ENCODE data around the gene ZNF277. TPM values are rescaled to one million over a fixed set of nuclear protein-coding genes. Genes with fewer than 3 reads are reported as not detected.

The ZNF277 gene
- total RNA-seq, 6 experiments from 2014 or later = 11.2 to 20.9 (median 13.1) TPM

- WGBS (ENCODE audit: insufficient coverage, low coverage, low lambda C conversion rate, missing lambda C conversion rate) = 0% methylated on average over 30 of the region's 69 CpGs
- peak; percentile 31 to 56 (median 46) for ATAC-seq
- Histone ChIP-seq H3K4me3 (peak overlapping the region; percentile 89 to 91 (median 90)), H3K27ac (peak overlapping the region; percentile 80 to 94 (median 86)), H3K9me3 (no peaks in the 10 kb centered on the region), H3K4me1 (peaks cover 0 to 50% (median 8%) of the 10 kb centered on the region in 4 donors), H3K36me3 (no peaks in the 10 kb centered on the region), H3K27me3 (no peaks in the 10 kb centered on the region)
- peak; percentile 71 to 81 (median 75) for DNase-seq
- intact Hi-C loops (cut with DNase I) = no loop called here
- TF ChIP-seq, protein P1, sequence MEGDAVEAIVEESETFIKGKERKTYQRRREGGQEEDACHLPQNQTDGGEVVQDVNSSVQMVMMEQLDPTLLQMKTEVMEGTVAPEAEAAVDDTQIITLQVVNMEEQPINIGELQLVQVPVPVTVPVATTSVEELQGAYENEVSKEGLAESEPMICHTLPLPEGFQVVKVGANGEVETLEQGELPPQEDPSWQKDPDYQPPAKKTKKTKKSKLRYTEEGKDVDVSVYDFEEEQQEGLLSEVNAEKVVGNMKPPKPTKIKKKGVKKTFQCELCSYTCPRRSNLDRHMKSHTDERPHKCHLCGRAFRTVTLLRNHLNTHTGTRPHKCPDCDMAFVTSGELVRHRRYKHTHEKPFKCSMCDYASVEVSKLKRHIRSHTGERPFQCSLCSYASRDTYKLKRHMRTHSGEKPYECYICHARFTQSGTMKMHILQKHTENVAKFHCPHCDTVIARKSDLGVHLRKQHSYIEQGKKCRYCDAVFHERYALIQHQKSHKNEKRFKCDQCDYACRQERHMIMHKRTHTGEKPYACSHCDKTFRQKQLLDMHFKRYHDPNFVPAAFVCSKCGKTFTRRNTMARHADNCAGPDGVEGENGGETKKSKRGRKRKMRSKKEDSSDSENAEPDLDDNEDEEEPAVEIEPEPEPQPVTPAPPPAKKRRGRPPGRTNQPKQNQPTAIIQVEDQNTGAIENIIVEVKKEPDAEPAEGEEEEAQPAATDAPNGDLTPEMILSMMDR (IDR thresholded peaks at IDR 0.05) = no peak
- TF ChIP-seq POLR2A (IDR thresholded peaks at IDR 0.05) = no peak
These were observed 905 bp upstream of the ZNF277 start for GRCh38 chr7:112205343-112206237.

GRCh38 chr7:112206991-112207592, 597 bp downstream of the ZNF277 start:
- peaks cover 0 to 62% (median 11%) of the 10 kb centered on the region in 4 donors for H3K4me1 ChIP-seq
- no peaks in the 10 kb centered on the region for H3K9me3 ChIP-seq
- H3K27ac ChIP-seq = peak overlapping the region; percentile 74 to 86 (median 80)
- intact Hi-C loops (cut with DNase I) = no loop called here
- TF ChIP-seq POLR2A (IDR thresholded peaks at IDR 0.05) = no peak
- DNase-seq = no peak
- peak in 1 of 4 donors; percentile 1 for ATAC-seq
- WGBS (ENCODE audit: insufficient coverage, low coverage, low lambda C conversion rate, missing lambda C conversion rate) = 0% methylated on average over 11 of the region's 14 CpGs
- H3K36me3 ChIP-seq = no peaks in the 10 kb centered on the region
- H3K4me3 ChIP-seq = peak overlapping the region; percentile 89 to 91 (median 90)
- no peaks in the 10 kb centered on the region for H3K27me3 ChIP-seq

GRCh38 chr7:112207765-112208164, 1.3 kb downstream of the ZNF277 start:
- Histone ChIP-seq H3K9me3 (no peaks in the 10 kb centered on the region), H3K4me3 (peak overlapping the region in 2 of 3 donors; percentile 89 to 91), H3K4me1 (peaks cover 0 to 63% (median 10%) of the 10 kb centered on the region in 4 donors), H3K27ac (peak overlapping the region in 2 of 3 donors; percentile 80 to 86), H3K36me3 (no peaks in the 10 kb centered on the region), H3K27me3 (no peaks in the 10 kb centered on the region)
- ATAC-seq = no peak
- 48% methylated on average over 4 of the region's 6 CpGs for WGBS (ENCODE audit: insufficient coverage, low coverage, low lambda C conversion rate, missing lambda C conversion rate)
- TF ChIP-seq, protein P1 (IDR thresholded peaks at IDR 0.05) = peak in 1 of 4 donors; percentile 6
- TF ChIP-seq POLR2A (IDR thresholded peaks at IDR 0.05) = no peak
- no peak for DNase-seq
- intact Hi-C loops (cut with DNase I) = no loop called here

DNA sequence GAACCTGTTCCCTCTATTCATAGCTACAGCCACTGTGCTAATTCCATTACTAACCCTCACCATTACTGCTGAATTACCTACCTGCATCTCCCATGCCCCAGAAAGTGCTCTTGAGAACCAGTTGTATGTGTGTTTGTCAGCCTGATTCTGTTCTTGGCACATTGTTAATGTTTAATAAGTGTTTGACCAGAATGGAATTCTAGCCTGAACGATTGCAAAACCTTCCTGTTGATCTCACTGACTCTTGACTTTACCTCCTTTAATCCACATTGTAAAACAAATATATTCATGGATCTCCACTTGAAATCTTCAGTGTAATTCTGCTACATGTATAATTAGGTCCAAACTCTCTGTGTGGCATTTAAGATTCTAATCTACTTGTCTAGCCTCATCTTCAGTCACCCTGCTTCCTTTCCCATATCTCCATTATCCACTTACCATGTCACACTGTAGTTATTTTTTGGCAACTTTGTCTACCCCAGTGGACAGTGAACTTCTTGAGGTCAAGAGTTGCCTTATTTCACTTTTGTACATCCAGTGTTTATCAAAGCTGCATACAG, 4.9 kb downstream of the ZNF277 start:
- Histone ChIP-seq H3K27ac (peak overlapping the region; percentile 9 to 69 (median 42)), H3K36me3 (no peaks in the 10 kb centered on the region), H3K4me1 (peaks cover 0 to 51% (median 7%) of the 10 kb centered on the region in 4 donors), H3K9me3 (no peaks in the 10 kb centered on the region), H3K27me3 (no peaks in the 10 kb centered on the region), H3K4me3 (no peak overlapping the region)
- WGBS (ENCODE audit: insufficient coverage, low coverage, low lambda C conversion rate, missing lambda C conversion rate) = 12% methylated on average over 1 of the region's 1 CpG
- no peak for TF ChIP-seq POLR2A (IDR thresholded peaks at IDR 0.05)
- TF ChIP-seq, protein P1 (IDR thresholded peaks at IDR 0.05) = no peak
- DNase-seq (no peak), ATAC-seq (peak; percentile 51 to 72 (median 56))
- intact Hi-C loops (cut with DNase I) = no loop called here
